ENCODE measurements around the gene RBFOX1.

GRCh38 chr16:7590934-7591333, 258.3 kb downstream of the RBFOX1 start:
- TF ChIP-seq CTCF (IDR thresholded peaks at IDR 0.05), result no peak
- no peak for TF ChIP-seq ZFX (IDR thresholded peaks at IDR 0.05; ENCODE audit: borderline replicate concordance)
